Measurements from ENCODE around the gene PCSK6.

DNA sequence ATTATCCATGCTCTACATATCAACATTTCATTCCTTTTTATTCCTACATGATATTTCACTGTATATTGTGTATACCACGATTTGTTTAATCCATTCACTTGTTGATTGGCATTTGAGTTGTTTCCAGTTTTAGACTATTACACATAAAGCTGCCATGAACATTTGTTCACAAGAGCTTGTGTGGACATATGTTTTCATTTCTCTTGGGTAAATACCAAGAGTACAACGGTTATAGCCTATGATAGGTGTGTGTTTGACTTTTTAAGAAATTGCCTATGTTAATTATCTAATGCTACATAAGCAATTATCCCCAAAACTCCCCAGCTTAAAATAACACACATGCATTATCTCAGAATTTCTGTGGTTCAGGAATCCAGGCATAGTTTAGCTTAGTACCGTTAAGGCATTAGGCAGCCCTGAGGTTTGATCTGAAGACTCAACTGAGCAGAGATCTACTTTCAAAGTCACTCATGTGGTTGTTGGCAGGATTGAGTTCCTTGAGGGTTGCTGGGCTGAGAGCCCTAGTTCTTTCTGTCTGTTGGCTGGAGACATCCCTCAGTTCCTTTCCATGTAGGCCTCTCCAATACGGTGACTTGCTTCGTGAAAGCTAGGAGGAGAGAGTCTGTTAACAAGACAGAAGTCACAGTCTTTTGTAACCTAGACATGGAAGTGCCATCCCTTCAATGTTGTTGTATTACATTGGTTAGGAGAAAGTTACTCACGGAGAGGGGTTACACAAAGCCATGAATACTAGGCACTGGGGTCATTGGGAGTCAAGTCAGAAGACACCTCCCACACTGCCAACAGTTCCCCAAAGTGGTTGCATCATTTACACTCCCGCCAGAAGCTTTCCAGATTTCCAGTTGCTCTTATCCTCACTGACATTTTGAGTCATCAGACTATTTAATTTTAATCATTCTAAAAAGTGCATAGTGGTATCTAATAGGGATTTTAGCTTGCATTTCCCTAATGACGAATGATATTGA lies 21.0 kb upstream of the PCSK6 start:
- TF ChIP-seq, protein P1, sequence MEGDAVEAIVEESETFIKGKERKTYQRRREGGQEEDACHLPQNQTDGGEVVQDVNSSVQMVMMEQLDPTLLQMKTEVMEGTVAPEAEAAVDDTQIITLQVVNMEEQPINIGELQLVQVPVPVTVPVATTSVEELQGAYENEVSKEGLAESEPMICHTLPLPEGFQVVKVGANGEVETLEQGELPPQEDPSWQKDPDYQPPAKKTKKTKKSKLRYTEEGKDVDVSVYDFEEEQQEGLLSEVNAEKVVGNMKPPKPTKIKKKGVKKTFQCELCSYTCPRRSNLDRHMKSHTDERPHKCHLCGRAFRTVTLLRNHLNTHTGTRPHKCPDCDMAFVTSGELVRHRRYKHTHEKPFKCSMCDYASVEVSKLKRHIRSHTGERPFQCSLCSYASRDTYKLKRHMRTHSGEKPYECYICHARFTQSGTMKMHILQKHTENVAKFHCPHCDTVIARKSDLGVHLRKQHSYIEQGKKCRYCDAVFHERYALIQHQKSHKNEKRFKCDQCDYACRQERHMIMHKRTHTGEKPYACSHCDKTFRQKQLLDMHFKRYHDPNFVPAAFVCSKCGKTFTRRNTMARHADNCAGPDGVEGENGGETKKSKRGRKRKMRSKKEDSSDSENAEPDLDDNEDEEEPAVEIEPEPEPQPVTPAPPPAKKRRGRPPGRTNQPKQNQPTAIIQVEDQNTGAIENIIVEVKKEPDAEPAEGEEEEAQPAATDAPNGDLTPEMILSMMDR (IDR thresholded peaks at IDR 0.05; ENCODE audit: borderline replicate concordance, extremely low read depth, low read length, poor library complexity, severe bottlenecking): no peak
- TF ChIP-seq EZH2 (IDR thresholded peaks at IDR 0.05; ENCODE audit: borderline replicate concordance, low read depth, low read length, severe bottlenecking): no peak
